ENCODE results near the gene ZBTB20.

ZBTB20 gene

GRCh38 chr3:114850898-114851297, 296.2 kb downstream of the ZBTB20 start:
- Histone ChIP-seq H2AK5ac (ENCODE audit: low read length, severe bottlenecking) (no peak overlapping the region), H3K4me1 (ENCODE audit: control insufficient read depth, insufficient read depth, low read depth, low read length) (no peaks in the 10 kb centered on the region), H3K4me2 (ENCODE audit: low read length, poor library complexity, severe bottlenecking) (no peak overlapping the region), H3K36me3 (ENCODE audit: control insufficient read depth in 1 of 2, insufficient read depth in 2 of 2, low read depth in 1 of 2, low read length in 2 of 2) (no peaks in the 10 kb centered on the region), H3K18ac (ENCODE audit: low read depth in 1 of 2, low read length in 2 of 2) (no peak overlapping the region), H2BK15ac (ENCODE audit: low read depth, poor library complexity, severe bottlenecking) (no peak overlapping the region), H4K91ac (ENCODE audit: low read length) (no peak overlapping the region), H3K4me3 (ENCODE audit: insufficient read depth in 1 of 2, low read depth in 1 of 2, low read length in 2 of 2) (no peak overlapping the region), H3K23ac (ENCODE audit: low read length in 2 of 2) (no peak overlapping the region), H2BK120ac (ENCODE audit: low read depth, low read length) (no peak overlapping the region), H2BK12ac (ENCODE audit: low read length in 2 of 2) (no peak overlapping the region), H2BK5ac (ENCODE audit: low read depth, low read length, poor library complexity, severe bottlenecking) (no peak overlapping the region), H3K27ac (ENCODE audit: low read length, poor library complexity, severe bottlenecking) (no peak overlapping the region), H3K9ac (ENCODE audit: low read length) (no peak overlapping the region), H3K9me3 (ENCODE audit: control insufficient read depth, low read length) (no peaks in the 10 kb centered on the region), H3K14ac (ENCODE audit: low read length in 2 of 2) (no peak overlapping the region), H2AFZ (ENCODE audit: low read depth, low read length) (no peak overlapping the region), H3K27me3 (ENCODE audit: control insufficient read depth in 1 of 2, insufficient read depth in 1 of 2, low read length in 2 of 2) (no peaks in the 10 kb centered on the region), H3K4ac (ENCODE audit: low read depth in 1 of 2, low read length in 2 of 2) (no peak overlapping the region), H4K8ac (ENCODE audit: low read length) (no peak overlapping the region), H3K79me1 (replicated peaks; ENCODE audit: low read length, poor library complexity, severe bottlenecking) (no peaks in the 10 kb centered on the region)
- WGBS = 80% methylated on average over 1 of the region's 1 CpG
- no peak for DNase-seq

- H3K36me3 ChIP-seq (ENCODE audit: control insufficient read depth in 1 of 2, insufficient read depth in 2 of 2, low read depth in 1 of 2, low read length in 2 of 2) = no peaks in the 10 kb centered on the region
- H2AFZ ChIP-seq (ENCODE audit: low read depth, low read length) = no peak overlapping the region
- no peak overlapping the region for H4K91ac ChIP-seq (ENCODE audit: low read length)
- H3K4me3 ChIP-seq (ENCODE audit: insufficient read depth in 1 of 2, low read depth in 1 of 2, low read length in 2 of 2) = no peak overlapping the region
- H3K4me1 ChIP-seq (ENCODE audit: control insufficient read depth, insufficient read depth, low read depth, low read length) = no peaks in the 10 kb centered on the region
- no peak overlapping the region for H2BK12ac ChIP-seq (ENCODE audit: low read length in 2 of 2)
- DNase-seq = no peak
- no peak overlapping the region for H2BK15ac ChIP-seq (ENCODE audit: low read depth, poor library complexity, severe bottlenecking)
- no peak overlapping the region for H3K18ac ChIP-seq (ENCODE audit: low read depth in 1 of 2, low read length in 2 of 2)
- H3K27me3 ChIP-seq (ENCODE audit: control insufficient read depth in 1 of 2, insufficient read depth in 1 of 2, low read length in 2 of 2) = no peaks in the 10 kb centered on the region
- no peak overlapping the region for H2BK120ac ChIP-seq (ENCODE audit: low read depth, low read length)
- whole genome bisulfite sequencing = 94% methylated on average over 3 of the region's 3 CpGs
- no peak overlapping the region for H2AK5ac ChIP-seq (ENCODE audit: low read length, severe bottlenecking)
- H3K9me3 ChIP-seq (ENCODE audit: control insufficient read depth, low read length) = no peaks in the 10 kb centered on the region
- no peak overlapping the region for H3K9ac ChIP-seq (ENCODE audit: low read length)
- H4K8ac ChIP-seq (ENCODE audit: low read length) = no peak overlapping the region
- no peak overlapping the region for H3K27ac ChIP-seq (ENCODE audit: low read length, poor library complexity, severe bottlenecking)
- no peaks in the 10 kb centered on the region for H3K79me1 ChIP-seq (replicated peaks; ENCODE audit: low read length, poor library complexity, severe bottlenecking)
- H3K14ac ChIP-seq (ENCODE audit: low read length in 2 of 2) = no peak overlapping the region
- no peak overlapping the region for H3K4ac ChIP-seq (ENCODE audit: low read depth in 1 of 2, low read length in 2 of 2)
- H3K4me2 ChIP-seq (ENCODE audit: low read length, poor library complexity, severe bottlenecking) = no peak overlapping the region
- H2BK5ac ChIP-seq (ENCODE audit: low read depth, low read length, poor library complexity, severe bottlenecking) = no peak overlapping the region
- no peak overlapping the region for H3K23ac ChIP-seq (ENCODE audit: low read length in 2 of 2)
These were observed 298.3 kb downstream of the ZBTB20 start for GRCh38 chr3:114848643-114849350.

GRCh38 chr3:114848082-114848481, 299.0 kb downstream of the ZBTB20 start:
- no peaks in the 10 kb centered on the region for H3K79me1 ChIP-seq (replicated peaks; ENCODE audit: low read length, poor library complexity, severe bottlenecking)
- H3K23ac ChIP-seq (ENCODE audit: low read length in 2 of 2) = no peak overlapping the region
- H3K4me1 ChIP-seq (ENCODE audit: control insufficient read depth, insufficient read depth, low read depth, low read length) = no peaks in the 10 kb centered on the region
- no peak overlapping the region for H3K14ac ChIP-seq (ENCODE audit: low read length in 2 of 2)
- no peak overlapping the region for H3K4me2 ChIP-seq (ENCODE audit: low read length, poor library complexity, severe bottlenecking)
- no peak overlapping the region for H4K8ac ChIP-seq (ENCODE audit: low read length)
- H3K9me3 ChIP-seq (ENCODE audit: control insufficient read depth, low read length) = no peaks in the 10 kb centered on the region
- H2AK5ac ChIP-seq (ENCODE audit: low read length, severe bottlenecking) = no peak overlapping the region
- no peak overlapping the region for H3K9ac ChIP-seq (ENCODE audit: low read length)
- H3K4me3 ChIP-seq (ENCODE audit: insufficient read depth in 1 of 2, low read depth in 1 of 2, low read length in 2 of 2) = no peak overlapping the region
- H4K91ac ChIP-seq (ENCODE audit: low read length) = no peak overlapping the region
- no peak overlapping the region for H3K27ac ChIP-seq (ENCODE audit: low read length, poor library complexity, severe bottlenecking)
- H3K36me3 ChIP-seq (ENCODE audit: control insufficient read depth in 1 of 2, insufficient read depth in 2 of 2, low read depth in 1 of 2, low read length in 2 of 2) = no peaks in the 10 kb centered on the region
- H2BK120ac ChIP-seq (ENCODE audit: low read depth, low read length) = no peak overlapping the region
- H3K18ac ChIP-seq (ENCODE audit: low read depth in 1 of 2, low read length in 2 of 2) = no peak overlapping the region
- H2BK5ac ChIP-seq (ENCODE audit: low read depth, low read length, poor library complexity, severe bottlenecking) = no peak overlapping the region
- no peak overlapping the region for H2AFZ ChIP-seq (ENCODE audit: low read depth, low read length)
- WGBS = 90% methylated on average over 7 of the region's 7 CpGs
- no peak overlapping the region for H3K4ac ChIP-seq (ENCODE audit: low read depth in 1 of 2, low read length in 2 of 2)
- DNase-seq = no peak
- no peak overlapping the region for H2BK12ac ChIP-seq (ENCODE audit: low read length in 2 of 2)
- no peak overlapping the region for H2BK15ac ChIP-seq (ENCODE audit: low read depth, poor library complexity, severe bottlenecking)
- H3K27me3 ChIP-seq (ENCODE audit: control insufficient read depth in 1 of 2, insufficient read depth in 1 of 2, low read length in 2 of 2) = no peaks in the 10 kb centered on the region

GRCh38 chr3:114847564-114847963, 299.5 kb downstream of the ZBTB20 start:
- no peaks in the 10 kb centered on the region for H3K79me1 ChIP-seq (replicated peaks; ENCODE audit: low read length, poor library complexity, severe bottlenecking)
- H2BK120ac ChIP-seq (ENCODE audit: low read depth, low read length) = no peak overlapping the region
- no peak for DNase-seq
- no peak overlapping the region for H3K23ac ChIP-seq (ENCODE audit: low read length in 2 of 2)
- H2AFZ ChIP-seq (ENCODE audit: low read depth, low read length) = no peak overlapping the region
- H2AK5ac ChIP-seq (ENCODE audit: low read length, severe bottlenecking) = no peak overlapping the region
- H3K4me3 ChIP-seq (ENCODE audit: insufficient read depth in 1 of 2, low read depth in 1 of 2, low read length in 2 of 2) = no peak overlapping the region
- no peak overlapping the region for H2BK5ac ChIP-seq (ENCODE audit: low read depth, low read length, poor library complexity, severe bottlenecking)
- H3K9me3 ChIP-seq (ENCODE audit: control insufficient read depth, low read length) = no peaks in the 10 kb centered on the region
- WGBS = 100% methylated on average over 1 of the region's 2 CpGs
- H4K91ac ChIP-seq (ENCODE audit: low read length) = no peak overlapping the region
- no peak overlapping the region for H3K27ac ChIP-seq (ENCODE audit: low read length, poor library complexity, severe bottlenecking)
- H3K36me3 ChIP-seq (ENCODE audit: control insufficient read depth in 1 of 2, insufficient read depth in 2 of 2, low read depth in 1 of 2, low read length in 2 of 2) = no peaks in the 10 kb centered on the region
- H3K18ac ChIP-seq (ENCODE audit: low read depth in 1 of 2, low read length in 2 of 2) = no peak overlapping the region
- no peaks in the 10 kb centered on the region for H3K27me3 ChIP-seq (ENCODE audit: control insufficient read depth in 1 of 2, insufficient read depth in 1 of 2, low read length in 2 of 2)
- H2BK12ac ChIP-seq (ENCODE audit: low read length in 2 of 2) = no peak overlapping the region
- no peak overlapping the region for H4K8ac ChIP-seq (ENCODE audit: low read length)
- H3K14ac ChIP-seq (ENCODE audit: low read length in 2 of 2) = no peak overlapping the region
- no peak overlapping the region for H3K9ac ChIP-seq (ENCODE audit: low read length)
- no peaks in the 10 kb centered on the region for H3K4me1 ChIP-seq (ENCODE audit: control insufficient read depth, insufficient read depth, low read depth, low read length)
- H3K4ac ChIP-seq (ENCODE audit: low read depth in 1 of 2, low read length in 2 of 2) = no peak overlapping the region
- no peak overlapping the region for H2BK15ac ChIP-seq (ENCODE audit: low read depth, poor library complexity, severe bottlenecking)
- H3K4me2 ChIP-seq (ENCODE audit: low read length, poor library complexity, severe bottlenecking) = no peak overlapping the region
